ENCODE results near the gene BTG2. TPM values are rescaled to one million over a fixed set of nuclear protein-coding genes. Genes with fewer than 3 reads are reported as not detected.

Gene BTG2
- total RNA-seq, 4 donors from 2014 or later, result 76.3 to 654 (median 238) TPM

DNA sequence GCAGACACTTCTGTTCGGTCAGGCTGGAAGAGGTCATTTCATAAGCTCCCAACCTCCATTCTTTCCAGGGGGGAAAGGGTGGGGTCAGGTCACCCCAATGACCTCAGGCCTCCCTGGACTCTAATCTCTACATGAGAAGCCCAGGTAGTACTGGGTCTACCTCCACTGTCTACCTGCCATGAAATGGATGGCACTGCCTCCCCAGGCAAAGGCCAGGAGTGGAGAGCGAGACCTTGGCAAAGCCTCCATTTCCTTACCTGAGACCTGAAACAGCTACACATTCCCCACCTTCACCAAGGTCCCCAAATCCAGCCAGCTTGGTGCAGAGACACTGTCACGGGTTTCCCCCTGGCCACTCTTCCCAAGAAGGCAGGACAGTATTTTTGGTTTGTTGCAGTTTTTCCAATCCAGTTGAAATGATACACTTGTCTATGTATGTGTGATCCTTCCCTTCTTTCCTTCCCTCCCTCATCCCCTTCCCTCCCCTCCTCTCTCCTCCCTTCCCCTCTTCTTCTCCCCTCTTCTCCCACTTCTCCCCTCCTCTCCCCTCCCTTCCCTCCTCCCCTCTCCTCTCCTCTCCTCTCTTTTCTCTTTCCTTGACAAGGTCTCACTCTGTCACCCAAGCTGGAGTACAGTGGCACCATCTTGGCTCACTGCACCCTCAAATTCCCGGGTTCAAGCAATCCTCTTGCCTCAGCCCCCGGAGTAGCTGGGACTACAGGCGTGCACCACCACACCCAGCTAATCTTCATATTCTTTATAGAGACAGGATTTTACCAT, 16.1 kb downstream of the BTG2 start:
- no peak for DNase-seq (ENCODE audit: low spot score)
- TF ChIP-seq, protein P1, sequence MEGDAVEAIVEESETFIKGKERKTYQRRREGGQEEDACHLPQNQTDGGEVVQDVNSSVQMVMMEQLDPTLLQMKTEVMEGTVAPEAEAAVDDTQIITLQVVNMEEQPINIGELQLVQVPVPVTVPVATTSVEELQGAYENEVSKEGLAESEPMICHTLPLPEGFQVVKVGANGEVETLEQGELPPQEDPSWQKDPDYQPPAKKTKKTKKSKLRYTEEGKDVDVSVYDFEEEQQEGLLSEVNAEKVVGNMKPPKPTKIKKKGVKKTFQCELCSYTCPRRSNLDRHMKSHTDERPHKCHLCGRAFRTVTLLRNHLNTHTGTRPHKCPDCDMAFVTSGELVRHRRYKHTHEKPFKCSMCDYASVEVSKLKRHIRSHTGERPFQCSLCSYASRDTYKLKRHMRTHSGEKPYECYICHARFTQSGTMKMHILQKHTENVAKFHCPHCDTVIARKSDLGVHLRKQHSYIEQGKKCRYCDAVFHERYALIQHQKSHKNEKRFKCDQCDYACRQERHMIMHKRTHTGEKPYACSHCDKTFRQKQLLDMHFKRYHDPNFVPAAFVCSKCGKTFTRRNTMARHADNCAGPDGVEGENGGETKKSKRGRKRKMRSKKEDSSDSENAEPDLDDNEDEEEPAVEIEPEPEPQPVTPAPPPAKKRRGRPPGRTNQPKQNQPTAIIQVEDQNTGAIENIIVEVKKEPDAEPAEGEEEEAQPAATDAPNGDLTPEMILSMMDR (IDR thresholded peaks at IDR 0.05), result no peak
- ATAC-seq (ENCODE audit: low FRiP score), result no peak

GRCh38 chr1:203322500-203323179, 17.3 kb downstream of the BTG2 start:
- TF ChIP-seq, protein P1 (IDR thresholded peaks at IDR 0.05), result no peak
- DNase-seq (ENCODE audit: low spot score) (no peak), ATAC-seq (ENCODE audit: low FRiP score) (no peak)

- ATAC-seq (ENCODE audit: low FRiP score) (no peak), DNase-seq (ENCODE audit: low spot score) (no peak)
- TF ChIP-seq, protein P1 (IDR thresholded peaks at IDR 0.05), result no peak
Observed at GRCh38 chr1:203323587-203323986, 18.3 kb downstream of the BTG2 start.

GRCh38 chr1:203324105-203325025, 19.0 kb downstream of the BTG2 start:
- no peak for DNase-seq (ENCODE audit: low spot score)
- ATAC-seq (ENCODE audit: low FRiP score), result no peak
- TF ChIP-seq, protein P1 (IDR thresholded peaks at IDR 0.05), result no peak

DNA sequence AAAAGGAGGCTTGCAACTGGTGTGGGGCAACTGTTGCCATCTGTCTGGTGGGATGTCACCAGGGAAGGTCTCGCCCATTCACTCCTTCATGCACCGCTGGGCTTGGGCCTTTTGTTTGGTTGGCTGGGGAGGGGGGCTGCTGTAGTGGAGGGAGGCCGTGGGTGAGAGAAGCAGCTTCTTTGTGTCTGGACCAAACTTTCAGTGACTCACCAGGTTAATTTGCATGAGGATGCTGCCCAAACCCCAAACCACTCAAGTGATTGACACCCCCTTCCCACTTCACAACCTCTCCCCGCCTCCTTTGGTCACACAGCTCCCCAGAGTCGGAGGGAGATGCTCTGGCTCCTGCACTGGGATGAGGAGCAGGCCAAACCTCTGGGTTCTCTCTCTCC, 19.7 kb downstream of the BTG2 start:
- no peak for DNase-seq (ENCODE audit: low spot score)
- ATAC-seq (ENCODE audit: low FRiP score), result no peak
- TF ChIP-seq, protein P1 (IDR thresholded peaks at IDR 0.05), result no peak

- DNase-seq (ENCODE audit: low spot score) (no peak), ATAC-seq (ENCODE audit: low FRiP score) (no peak)
Observed at GRCh38 chr1:203325418-203326091, 20.2 kb downstream of the BTG2 start.

More at GRCh38 chr1:203325418-203326091, 20.2 kb downstream of the BTG2 start:
- TF ChIP-seq, protein P1 (IDR thresholded peaks at IDR 0.05), result no peak

Data from omental fat pad (tissue), 4 donors.